Measurements from ENCODE around the gene MAP1LC3A. TPM values are rescaled to one million over a fixed set of nuclear protein-coding genes. Genes with fewer than 3 reads are reported as not detected.

MAP1LC3A gene
- total RNA-seq, 1 donor from 2014 or later, result 131 TPM

DNA sequence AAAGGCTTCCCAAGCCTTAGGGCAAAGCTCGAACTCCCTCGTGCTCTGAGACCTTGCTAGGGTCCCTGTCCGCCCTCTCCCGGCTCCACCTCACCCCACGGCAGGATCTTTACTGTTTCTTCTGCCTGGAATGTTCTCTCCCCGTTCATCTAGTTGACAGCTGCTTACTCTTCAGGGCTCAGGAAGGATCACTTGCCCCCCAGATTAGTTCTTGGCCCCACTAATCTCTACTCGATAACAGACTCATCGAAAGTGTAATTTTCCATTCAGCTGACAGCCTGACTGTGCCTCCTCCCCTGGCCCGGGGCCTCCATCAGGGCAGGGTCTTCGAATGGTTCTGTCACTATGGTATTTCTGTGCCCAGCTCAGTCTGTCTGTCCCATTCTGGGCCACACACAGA is 3.1 kb downstream of the MAP1LC3A start:
- no peak for DNase-seq (ENCODE audit: low spot score in 2 of 2)
- intact Hi-C loops (cut with DNase I), result no loop called here
- Histone ChIP-seq H3K4me3 (no peak overlapping the region), H3K27ac (peak overlapping the region; percentile 12 to 26), H3K36me3 (peaks cover 0 to under 1% of the 10 kb centered on the region in 2 donors), H3K4me1 (peaks cover 7% of the 10 kb centered on the region in 2 donors), H3K27me3 (no peaks in the 10 kb centered on the region), H3K9me3 (no peaks in the 10 kb centered on the region)
- TF ChIP-seq, protein P1, sequence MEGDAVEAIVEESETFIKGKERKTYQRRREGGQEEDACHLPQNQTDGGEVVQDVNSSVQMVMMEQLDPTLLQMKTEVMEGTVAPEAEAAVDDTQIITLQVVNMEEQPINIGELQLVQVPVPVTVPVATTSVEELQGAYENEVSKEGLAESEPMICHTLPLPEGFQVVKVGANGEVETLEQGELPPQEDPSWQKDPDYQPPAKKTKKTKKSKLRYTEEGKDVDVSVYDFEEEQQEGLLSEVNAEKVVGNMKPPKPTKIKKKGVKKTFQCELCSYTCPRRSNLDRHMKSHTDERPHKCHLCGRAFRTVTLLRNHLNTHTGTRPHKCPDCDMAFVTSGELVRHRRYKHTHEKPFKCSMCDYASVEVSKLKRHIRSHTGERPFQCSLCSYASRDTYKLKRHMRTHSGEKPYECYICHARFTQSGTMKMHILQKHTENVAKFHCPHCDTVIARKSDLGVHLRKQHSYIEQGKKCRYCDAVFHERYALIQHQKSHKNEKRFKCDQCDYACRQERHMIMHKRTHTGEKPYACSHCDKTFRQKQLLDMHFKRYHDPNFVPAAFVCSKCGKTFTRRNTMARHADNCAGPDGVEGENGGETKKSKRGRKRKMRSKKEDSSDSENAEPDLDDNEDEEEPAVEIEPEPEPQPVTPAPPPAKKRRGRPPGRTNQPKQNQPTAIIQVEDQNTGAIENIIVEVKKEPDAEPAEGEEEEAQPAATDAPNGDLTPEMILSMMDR (IDR thresholded peaks at IDR 0.05), result no peak

DNA sequence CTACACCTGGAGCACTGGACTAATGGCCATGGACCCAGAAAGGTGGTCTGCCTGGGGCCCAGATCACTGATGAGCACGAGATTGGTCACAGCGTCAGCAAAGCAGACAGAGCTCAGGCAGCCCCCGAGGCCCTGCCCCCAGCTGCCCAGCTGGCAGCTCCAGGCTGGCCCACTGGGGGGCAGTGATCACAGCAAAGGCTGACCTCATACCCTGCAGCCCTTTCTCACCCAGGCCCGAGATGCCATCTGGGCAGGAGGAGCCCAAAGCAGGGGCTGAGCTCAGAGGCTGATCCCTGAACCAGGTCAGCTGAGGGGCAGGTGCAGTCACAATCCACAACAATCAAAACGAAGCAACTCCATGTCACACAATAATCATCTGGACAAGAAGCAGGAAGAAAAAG is 4.1 kb downstream of the MAP1LC3A start:
- peaks cover 0 to 3% of the 10 kb centered on the region in 2 donors for H3K36me3 ChIP-seq
- H3K27ac ChIP-seq, result no peak overlapping the region
- H3K27me3 ChIP-seq, result no peaks in the 10 kb centered on the region
- H3K4me1 ChIP-seq, result peaks cover 5 to 7% of the 10 kb centered on the region in 2 donors
- no peaks in the 10 kb centered on the region for H3K9me3 ChIP-seq
- no peak overlapping the region for H3K4me3 ChIP-seq
- no peak for DNase-seq (ENCODE audit: low spot score in 2 of 2)
- intact Hi-C loops (cut with DNase I), result no loop called here
- TF ChIP-seq, protein P1 (IDR thresholded peaks at IDR 0.05), result peak in 1 of 3 experiments; percentile 28

DNA sequence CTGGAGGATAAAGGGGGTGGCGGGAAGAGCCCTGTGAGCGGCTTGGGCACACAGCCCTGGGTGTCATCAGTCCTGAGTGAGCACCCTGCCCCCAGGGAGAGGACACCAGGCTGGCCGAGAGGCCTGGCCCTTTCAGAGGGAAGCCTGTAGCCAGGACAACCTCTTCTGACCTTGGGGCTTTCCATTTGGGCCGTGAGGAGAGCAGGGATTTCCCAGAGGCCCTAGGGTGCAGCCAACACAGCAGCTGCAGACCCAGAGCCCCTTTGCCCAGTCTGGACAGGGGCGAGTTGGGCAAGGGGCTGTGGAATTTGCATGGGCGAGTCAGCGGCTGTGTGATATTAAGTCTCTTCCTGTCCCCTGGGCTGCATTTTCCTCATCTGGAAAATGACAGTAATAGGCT is 6.3 kb downstream of the MAP1LC3A start:
- TF ChIP-seq, protein P1 (IDR thresholded peaks at IDR 0.05), result no peak
- no peaks in the 10 kb centered on the region for H3K27me3 ChIP-seq
- no peaks in the 10 kb centered on the region for H3K4me1 ChIP-seq
- no peaks in the 10 kb centered on the region for H3K9me3 ChIP-seq
- no peak overlapping the region for H3K4me3 ChIP-seq
- peaks cover 0 to 3% of the 10 kb centered on the region in 2 donors for H3K36me3 ChIP-seq
- intact Hi-C loops (cut with DNase I), result no loop called here
- no peak for DNase-seq (ENCODE audit: low spot score in 2 of 2)
- H3K27ac ChIP-seq, result no peak overlapping the region

DNA sequence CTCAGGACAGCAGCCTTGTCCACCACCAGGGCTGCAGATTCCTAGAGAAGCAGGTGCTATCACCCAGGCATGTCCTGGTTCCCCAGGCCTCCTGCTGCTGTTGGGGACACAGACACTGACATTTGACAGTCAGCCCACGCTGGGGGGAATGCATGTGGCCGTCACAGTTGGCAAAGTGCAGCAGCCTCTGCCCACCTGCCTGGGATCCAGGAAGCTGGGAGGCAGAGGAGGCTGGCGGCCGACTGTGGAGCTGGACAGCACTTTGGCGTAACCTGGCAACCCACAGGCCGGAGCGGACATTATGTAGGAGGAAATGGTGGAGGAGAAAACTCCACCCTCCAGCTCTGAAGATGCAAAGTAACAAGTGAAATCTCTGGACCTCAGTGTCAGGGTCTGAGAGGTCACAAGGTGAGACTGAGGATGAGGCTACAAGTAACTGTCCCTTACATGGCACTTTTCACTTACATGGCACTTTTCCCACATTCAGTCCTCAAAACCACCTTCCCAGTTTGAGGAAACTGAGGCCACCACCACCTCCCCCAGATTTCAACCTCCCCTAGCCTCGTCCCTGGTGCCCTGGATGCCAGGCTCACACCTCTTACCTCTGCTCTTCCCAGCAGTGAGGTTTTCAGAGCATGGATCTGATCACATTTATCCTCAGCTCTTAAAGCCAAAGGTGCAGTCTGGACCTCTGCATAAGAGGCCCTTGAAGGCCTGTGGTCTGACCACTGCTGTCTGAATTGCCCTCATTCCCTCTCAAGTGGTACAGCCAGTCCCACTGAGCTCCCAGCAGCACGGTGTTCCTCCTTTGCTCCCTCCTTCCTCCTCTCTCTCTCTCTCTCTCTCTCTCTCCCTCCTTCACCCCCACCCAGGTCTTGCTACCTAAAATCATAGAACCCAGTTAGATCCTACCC is 8.7 kb downstream of the MAP1LC3A start:
- DNase-seq (ENCODE audit: low spot score in 2 of 2), result no peak
- Histone ChIP-seq H3K36me3 (peaks cover 0 to 10% of the 10 kb centered on the region in 2 donors), H3K4me1 (no peaks in the 10 kb centered on the region), H3K27ac (no peak overlapping the region), H3K4me3 (no peak overlapping the region), H3K9me3 (no peaks in the 10 kb centered on the region), H3K27me3 (no peaks in the 10 kb centered on the region)
- intact Hi-C loops (cut with DNase I), result no loop called here
- TF ChIP-seq, protein P1 (IDR thresholded peaks at IDR 0.05), result no peak

DNA sequence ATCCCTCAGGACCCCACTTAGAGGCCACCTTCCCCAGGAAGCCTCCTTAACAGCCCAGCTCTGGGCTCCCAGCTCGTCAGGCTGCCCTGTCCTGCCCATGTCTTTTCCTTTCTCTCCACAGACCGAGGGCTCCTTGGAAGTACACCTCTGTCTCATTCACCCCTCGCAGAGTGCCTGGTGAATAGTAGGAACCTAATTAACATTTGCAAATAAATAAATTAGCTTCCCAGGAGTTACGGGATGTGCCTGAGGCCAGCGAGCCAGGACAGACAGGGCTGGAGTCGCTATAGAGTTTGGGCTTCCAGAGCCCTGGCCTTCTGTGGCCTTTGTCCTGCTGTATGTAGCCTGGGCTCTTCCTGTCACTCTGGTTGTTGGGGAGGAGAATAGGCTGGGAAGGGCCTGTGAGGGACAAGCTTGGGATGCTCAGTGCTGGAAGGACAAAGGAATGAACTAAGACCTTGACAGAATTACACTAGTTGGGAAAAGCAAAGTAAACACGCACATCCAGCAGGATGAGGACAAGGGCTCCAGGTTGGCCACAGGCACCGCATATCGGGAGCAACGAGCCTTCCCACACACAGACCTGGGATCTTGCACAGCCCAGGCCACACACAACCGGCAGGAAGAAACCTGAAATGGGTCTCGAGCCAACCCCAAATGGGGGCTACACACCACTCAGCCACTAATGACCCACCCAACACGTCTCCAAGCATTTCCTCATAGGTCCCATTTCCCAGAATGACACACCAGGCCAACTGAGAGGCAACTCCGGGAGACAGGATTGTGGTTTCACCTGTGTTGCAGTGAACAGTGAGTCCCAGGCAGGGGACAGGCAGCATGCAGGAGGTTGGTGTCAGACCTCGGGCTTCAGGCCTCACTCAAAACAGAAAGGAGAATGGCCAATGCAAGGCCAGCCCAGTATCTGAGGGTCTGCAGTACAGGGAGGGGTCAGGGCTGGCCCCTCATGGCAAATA is 9.7 kb downstream of the MAP1LC3A start:
- DNase-seq (ENCODE audit: low spot score in 2 of 2), result no peak
- intact Hi-C loops (cut with DNase I), result no loop called here
- Histone ChIP-seq H3K9me3 (no peaks in the 10 kb centered on the region), H3K4me1 (no peaks in the 10 kb centered on the region), H3K27me3 (no peaks in the 10 kb centered on the region), H3K27ac (no peak overlapping the region), H3K4me3 (no peak overlapping the region), H3K36me3 (peaks cover under 1 to 10% of the 10 kb centered on the region in 2 donors)
- TF ChIP-seq, protein P1 (IDR thresholded peaks at IDR 0.05), result no peak
